H1 (cell line): ENCODE results near the gene HSF4. TPM values are rescaled to one million over a fixed set of nuclear protein-coding genes. Genes with fewer than 3 reads are reported as not detected.

Experiments used
- CTCF ChIA-PET: fragments of 300-600 bp; sonication (Branson Sonifier 250); formaldehyde crosslinking; loops from one replicate; lab custom pipeline; 2021; ENCODE audit not compliant: partially characterized antibody; lab: Charles Lee
- POLR2A ChIA-PET: fragments of 300-600 bp; sonication (Branson Sonifier 250); formaldehyde crosslinking; loops from one replicate; lab custom pipeline; 2021; ENCODE audit warnings: inconsistent platforms; ENCODE audit not compliant: partially characterized antibody; lab: Charles Lee
- DNase-seq, 2 experiments: peaks; one replicate each; pipeline versions ENCODE4 v3.0.0 to v3.0.0-alpha.2; 2010 to 2022; ENCODE audit warnings: low spot score in 2 of 2, low read depth in 1 of 2, mixed read lengths in 1 of 2
- FAIRE-seq: peaks from 2 replicates; lab custom pipeline; 2011; peaks lifted over from hg19 to GRCh38; lab: Jason Lieb, UNC
- H2AFZ ChIP-seq: 2 replicates; pipeline ENCODE4 v1.8.1; 2012; ENCODE audit warnings: low read length, inconsistent platforms
- H2AK5ac ChIP-seq: 2 replicates; pipeline ENCODE4 v1.6.1; 2013; ENCODE audit warnings: low read depth, low read length
- H2BK120ac ChIP-seq: replicated peaks from 2 replicates; pipeline ENCODE3; 2013; ENCODE audit warnings: low read depth, low read length, inconsistent platforms
- H2BK12ac ChIP-seq: 2 replicates; pipeline ENCODE4 v1.6.1; 2013; ENCODE audit warnings: low read depth, low read length
- H2BK15ac ChIP-seq: 2 replicates; pipeline ENCODE4 v1.6.1; 2013; ENCODE audit warnings: low read length
- H2BK20ac ChIP-seq: 2 replicates; pipeline ENCODE4 v1.6.1; 2013; ENCODE audit warnings: low read length
- H2BK5ac ChIP-seq: 2 replicates; pipeline ENCODE4 v1.6.1; 2013; ENCODE audit warnings: low read depth, low read length
- H3K14ac ChIP-seq: 2 replicates; pipeline ENCODE4 v1.6.1; 2013; ENCODE audit warnings: inconsistent platforms; ENCODE audit not compliant: insufficient read length
- H3K18ac ChIP-seq: 2 replicates; pipeline ENCODE4 v1.6.1; 2013; ENCODE audit warnings: low read length; ENCODE audit errors: extremely low read depth
- H3K23ac ChIP-seq: 2 replicates; pipeline ENCODE4 v1.6.1; 2013; ENCODE audit warnings: inconsistent platforms; ENCODE audit not compliant: insufficient read length
- H3K23me2 ChIP-seq: 2 replicates; pipeline ENCODE4 v1.6.1; 2013; ENCODE audit warnings: low read depth, low read length
- H3K27ac ChIP-seq: 2 replicates; pipeline ENCODE4 v1.6.1; 2011; ENCODE audit warnings: low read depth, low read length, inconsistent platforms
- H3K27me3 ChIP-seq, 4 experiments: replicated peaks in 1 of 4; 1 replicate in 1 of 4; 2 replicates in 3 of 4; pipeline versions ENCODE4 v1.6.1 to v1.8.1; 2011 to 2013; ENCODE audit warnings: low read length in 3 of 4, mild to moderate bottlenecking in 3 of 4, inconsistent platforms in 2 of 4, mixed read lengths in 2 of 4, moderate library complexity in 1 of 4; ENCODE audit not compliant: control insufficient read depth in 3 of 4, insufficient read depth in 3 of 4; ENCODE audit errors: extremely low read depth in 1 of 4
- H3K36me3 ChIP-seq, 4 experiments: 2 replicates each; pipeline versions ENCODE4 v1.6.1 to v1.8.1; 2011 to 2013; ENCODE audit warnings: mild to moderate bottlenecking in 4 of 4, low read length in 3 of 4, moderate library complexity in 2 of 4, control low read depth in 1 of 4, inconsistent platforms in 1 of 4; ENCODE audit not compliant: insufficient read depth in 4 of 4, control insufficient read depth in 2 of 4
- H3K4ac ChIP-seq: replicated peaks from 2 replicates; pipeline ENCODE3; 2013; ENCODE audit warnings: low read length, low read depth, mixed read lengths, inconsistent platforms; ENCODE audit not compliant: insufficient read length
- H3K4me1 ChIP-seq, 4 experiments: replicated peaks in 1 of 4; 1 replicate in 1 of 4; 2 replicates in 3 of 4; pipeline versions ENCODE4 v1.6.1 to v1.8.1; 2011 to 2013; ENCODE audit warnings: low read length in 3 of 4, inconsistent platforms in 2 of 4, mixed read lengths in 1 of 4; ENCODE audit not compliant: insufficient read depth in 4 of 4, control insufficient read depth in 3 of 4
- H3K4me2 ChIP-seq, 2 experiments: 2 replicates each; pipeline versions ENCODE4 v1.6.1 to v1.8.1; 2011 to 2013; ENCODE audit warnings: low read depth in 2 of 2, low read length in 2 of 2, control low read depth in 1 of 2, inconsistent platforms in 1 of 2, mild to moderate bottlenecking in 1 of 2; ENCODE audit not compliant: insufficient read depth in 1 of 2
- H3K4me3 ChIP-seq, 4 experiments: fragments of 200-600, 300-600 bp in 1 of 4; sonication (generic), shearing (Covaris generic), sonication (Bioruptor Twin) in 1 of 4; 2 replicates each; pipeline versions ENCODE4 v1.5.1 to v1.8.1; 2011 to 2016; ENCODE audit warnings: low read length in 4 of 4, low read depth in 3 of 4, control low read depth in 2 of 4, inconsistent platforms in 2 of 4, mild to moderate bottlenecking in 2 of 4, mixed read lengths in 1 of 4, moderate library complexity in 1 of 4; ENCODE audit not compliant: insufficient read depth in 2 of 4; ENCODE audit errors: extremely low read depth in 1 of 4
- H3K56ac ChIP-seq: replicated peaks from 2 replicates; pipeline ENCODE3; 2013; ENCODE audit warnings: low read depth, mild to moderate bottlenecking, mixed read lengths, low read length, inconsistent platforms; ENCODE audit not compliant: insufficient read length
- H3K79me1 ChIP-seq: 2 replicates; pipeline ENCODE4 v1.6.1; 2013; ENCODE audit warnings: low read depth, low read length, control low read depth
- H3K79me2 ChIP-seq, 2 experiments: 2 replicates each; pipeline versions ENCODE4 v1.6.1 to v1.8.1; 2012 to 2013; ENCODE audit warnings: low read length in 2 of 2, mild to moderate bottlenecking in 2 of 2, inconsistent platforms in 1 of 2; ENCODE audit not compliant: insufficient read depth in 2 of 2, control insufficient read depth in 1 of 2
- H3K9ac ChIP-seq, 4 experiments: replicated peaks in 1 of 4; 1 replicate in 1 of 4; 2 replicates in 3 of 4; pipeline versions ENCODE4 v1.6.1 to v1.8.1; 2011 to 2013; ENCODE audit warnings: low read depth in 3 of 4, low read length in 3 of 4, control low read depth in 2 of 4, mild to moderate bottlenecking in 2 of 4, moderate library complexity in 2 of 4, inconsistent platforms in 1 of 4; ENCODE audit errors: extremely low read depth in 1 of 4
- H3K9me3 ChIP-seq, 2 experiments: 2 replicates each; pipeline versions ENCODE4 v1.6.1 to v1.8.1; 2012 to 2013; ENCODE audit warnings: mild to moderate bottlenecking in 2 of 2, moderate library complexity in 2 of 2, control low read depth in 1 of 2, inconsistent platforms in 1 of 2, low read depth in 1 of 2, low read length in 1 of 2, mixed read lengths in 1 of 2; ENCODE audit not compliant: insufficient read depth in 2 of 2
- H4K20me1 ChIP-seq, 2 experiments: replicated peaks in 1 of 2; 2 replicates each; pipeline versions ENCODE3 to v1.8.1; 2011 to 2013; ENCODE audit warnings: inconsistent platforms in 2 of 2, low read length in 2 of 2, mild to moderate bottlenecking in 1 of 2; ENCODE audit not compliant: insufficient read depth in 2 of 2, control insufficient read depth in 1 of 2
- H4K5ac ChIP-seq: 2 replicates; pipeline ENCODE4 v1.6.1; 2013; ENCODE audit warnings: low read length, low read depth, mixed read lengths, inconsistent platforms; ENCODE audit not compliant: insufficient read length
- H4K8ac ChIP-seq: 2 replicates; pipeline ENCODE4 v1.8.0; 2013; ENCODE audit warnings: mild to moderate bottlenecking, moderate library complexity, low read length, inconsistent platforms; ENCODE audit not compliant: insufficient read depth; ENCODE audit errors: extremely low read depth
- H4K91ac ChIP-seq: replicated peaks from 2 replicates; pipeline ENCODE3; 2013; ENCODE audit warnings: low read length, mixed read lengths, inconsistent platforms; ENCODE audit not compliant: insufficient read length
- CTBP2 ChIP-seq: IDR thresholded peaks from 2 replicates; pipeline ENCODE4 v1.7.0; 2011; ENCODE audit warnings: borderline replicate concordance, mild to moderate bottlenecking, moderate library complexity, mixed read lengths, low read length; ENCODE audit not compliant: insufficient read depth, insufficient read length
- EGR1 ChIP-seq: IDR thresholded peaks from 2 replicates; pipeline ENCODE4 v1.6.1; 2011; ENCODE audit warnings: low read depth, low read length, borderline replicate concordance
- EZH2 ChIP-seq: fragments of 200-600 bp; sonication (generic); IDR thresholded peaks from 2 replicates; pipeline ENCODE4 v1.7.1; 2012; ENCODE audit warnings: low read depth, mild to moderate bottlenecking, moderate library complexity, low read length, inconsistent platforms; ENCODE audit not compliant: severe bottlenecking
- FOSL1 ChIP-seq: IDR thresholded peaks from 2 replicates; pipeline ENCODE4 v1.6.1; 2011; ENCODE audit warnings: mild to moderate bottlenecking, low read depth, low read length, moderate library complexity; ENCODE audit not compliant: insufficient read depth
- KDM5A ChIP-seq: fragments of 200-600 bp; IDR thresholded peaks from 2 replicates; pipeline ENCODE4 v1.7.1; 2012; ENCODE audit warnings: mild to moderate bottlenecking, low read length, inconsistent platforms, mixed read lengths
- NANOG ChIP-seq: IDR thresholded peaks from 2 replicates; pipeline ENCODE4 v1.6.1; 2011; ENCODE audit warnings: low read length, low read depth, mild to moderate bottlenecking, inconsistent platforms; ENCODE audit not compliant: insufficient read depth, poor library complexity, severe bottlenecking
- POLR2A ChIP-seq, 2 experiments: IDR thresholded peaks; 1 replicate in 1 of 2; 2 replicates in 1 of 2; pipeline ENCODE4 v1.6.1; 2011; ENCODE audit warnings: low read depth in 2 of 2, low read length in 2 of 2, mild to moderate bottlenecking in 2 of 2; ENCODE audit errors: control extremely low read depth in 1 of 2
- RNF2 ChIP-seq: fragments of 200-900, 300-1000 bp; sonication (generic); IDR thresholded peaks from 2 replicates; pipeline ENCODE4 v1.7.1; 2016; ENCODE audit warnings: borderline replicate concordance, low read depth, mild to moderate bottlenecking, antibody characterized with exemption, low read length; ENCODE audit not compliant: poor library complexity, severe bottlenecking; ENCODE audit errors: missing control alignments
- SIRT6 ChIP-seq: IDR thresholded peaks from one replicate; pipeline ENCODE4 v1.7.1; 2012; ENCODE audit warnings: low read length, inconsistent platforms
- WGBS, 2 experiments: shearing (Covaris generic) in 1 of 2; methylation state at CpG; one replicate each; pipeline versions ENCODE4 v1.1.6 to v1.1.7; 2013 to 2015; ENCODE audit warnings: low lambda C conversion rate in 2 of 2, mixed read lengths in 2 of 2, inconsistent platforms in 1 of 2, low coverage in 1 of 2, missing lambda C conversion rate in 1 of 2; ENCODE audit not compliant: insufficient replicate concordance in 2 of 2, insufficient coverage in 1 of 2, insufficient read length in 1 of 2; ENCODE audit errors: extremely low coverage in 1 of 2, missing lambda C conversion rate in 1 of 2; 5-methylcytosine and 5-hydroxymethylcytosine counted together
- polyA plus RNA-seq, 7 experiments: library from polyadenylated mRNA; depleted of rRNA in 3 of 7; stranded (reverse) in 5 of 7; unstranded in 2 of 7; fragments of >200 nt in 5 of 7; fragments of 200-250 nt in 2 of 7; gene quantifications; 1 replicate in 5 of 7; 2 replicates in 1 of 7; 4 replicates in 1 of 7; pipeline versions ENCODE4 v1.2.1 to v1.2.3, GENCODE V29; 2011 to 2013; ENCODE audit warnings: missing spikeins in 2 of 7, mixed read lengths in 2 of 7
- total RNA-seq: library from RNA; stranded (reverse); fragmentation: NEBNext Ultra II Directional; extraction: Animal tissue kit (Norgen Biotek cat#: 25700); gene quantifications from 2 replicates; pipeline ENCODE4 v1.2.1, GENCODE V29; 2021
- TF ChIP-seq, protein P1 (sequence below): IDR thresholded peaks from 2 replicates; pipeline ENCODE4 v1.6.1; 2011; ENCODE audit warnings: low read depth, mild to moderate bottlenecking, low read length; ENCODE audit not compliant: insufficient read depth
- TF ChIP-seq, protein P2 (sequence below): IDR thresholded peaks from 2 replicates; pipeline ENCODE4 v1.6.1; 2011; ENCODE audit warnings: low read length, improper control_type of control experiment

The HSF4 gene
- total and polyA plus RNA-seq, 2 of the 8 experiments (the other 6 are each of a cell fraction or from before 2014, with no cell fraction given), result 0.14 TPM; not detected in 1

DNA sequence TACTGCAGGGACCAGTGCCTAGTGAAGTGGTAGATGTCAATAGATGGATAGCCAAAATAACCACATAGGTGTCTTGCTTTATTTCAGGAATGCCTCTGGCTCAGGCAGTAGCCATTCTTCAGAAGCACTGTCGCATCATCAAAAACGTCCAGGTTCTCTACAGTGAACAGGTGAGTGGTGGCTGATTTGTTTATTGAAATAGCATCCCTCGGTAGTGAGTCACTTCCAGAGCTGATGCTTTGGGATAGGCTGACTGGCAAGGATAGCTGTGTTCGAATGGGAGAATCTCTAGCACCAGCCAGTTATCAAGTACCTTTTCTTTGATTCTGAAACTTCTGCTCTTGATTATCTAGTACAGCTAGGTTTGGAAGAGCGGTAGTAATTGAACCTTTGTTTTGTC, 44.5 kb upstream of the HSF4 start:
- peaks cover 3 to 6% of the 10 kb centered on the region in 2 experiments for H4K20me1 ChIP-seq
- no peak overlapping the region for H2BK12ac ChIP-seq
- no peak for DNase-seq
- H3K18ac ChIP-seq, result no peak overlapping the region
- H3K27me3 ChIP-seq, result no peaks in the 10 kb centered on the region
- H3K4me1 ChIP-seq, result 0 out of 7 replicates have a peak, but pooled peaks cover 0 to 2% (median 0%) of the 10 kb centered on the region in 4 experiments
- no peak for FAIRE-seq
- H2BK20ac ChIP-seq, result no peak overlapping the region
- no peak overlapping the region for H2BK15ac ChIP-seq
- no peak overlapping the region for H3K4me2 ChIP-seq
- H3K4me3 ChIP-seq, result no peak overlapping the region
- H3K4ac ChIP-seq, result no peak overlapping the region
- no peak overlapping the region for H2AFZ ChIP-seq
- H3K27ac ChIP-seq, result no peak overlapping the region
- WGBS, 2 experiments, result 83% methylated on average over 5 of the region's 5 CpGs; no CpG with 5 or more reads in 1 of the 2 experiments
- no peak overlapping the region for H3K56ac ChIP-seq
- no peaks in the 10 kb centered on the region for H3K9me3 ChIP-seq
- no peaks in the 10 kb centered on the region for H3K23me2 ChIP-seq
- H2AK5ac ChIP-seq, result no peak overlapping the region
- H4K8ac ChIP-seq, result no peak overlapping the region
- peaks cover 0 to 14% (median 8%) of the 10 kb centered on the region in 4 experiments; a peak in 5 of 8 replicates for H3K36me3 ChIP-seq
- CTCF ChIA-PET, result interaction anchor here (0.6 to 2.4 kb wide), 6 partner anchors 10 to 393 kb away, joined by 3 to 10 read pairs (median 4); no protein-coding TSS in a partner anchor
- no peak overlapping the region for H3K9ac ChIP-seq
- H2BK120ac ChIP-seq, result no peak overlapping the region
- POLR2A ChIA-PET, result interaction anchor here (1.1 kb wide), 1 partner anchor 25 kb away, joined by 3 read pairs; no protein-coding TSS in a partner anchor
- no peak overlapping the region for H2BK5ac ChIP-seq
- H3K14ac ChIP-seq, result no peak overlapping the region
- H3K79me2 ChIP-seq, result peaks cover 2 to 16% of the 10 kb centered on the region in 2 experiments; a peak in 3 of 4 replicates
- H4K91ac ChIP-seq, result no peak overlapping the region
- no peak overlapping the region for H4K5ac ChIP-seq
- H3K23ac ChIP-seq, result no peak overlapping the region
- H3K79me1 ChIP-seq, result peaks cover 6% of the 10 kb centered on the region; the same call in 1 of the 2 replicates
- TF ChIP-seq POLR2A (IDR thresholded peaks at IDR 0.05; ENCODE audit: control extremely low read depth in 1 of 2, low read depth in 2 of 2, low read length in 2 of 2) (no peak), NANOG (no peak), SIRT6 (no peak), RNF2 (no peak), EGR1 (no peak), KDM5A (no peak), FOSL1 (no peak), CTBP2 (no peak), EZH2 (no peak)
- TF ChIP-seq, protein P1, sequence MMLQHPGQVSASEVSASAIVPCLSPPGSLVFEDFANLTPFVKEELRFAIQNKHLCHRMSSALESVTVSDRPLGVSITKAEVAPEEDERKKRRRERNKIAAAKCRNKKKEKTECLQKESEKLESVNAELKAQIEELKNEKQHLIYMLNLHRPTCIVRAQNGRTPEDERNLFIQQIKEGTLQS, result no peak
- TF ChIP-seq, protein P2, sequence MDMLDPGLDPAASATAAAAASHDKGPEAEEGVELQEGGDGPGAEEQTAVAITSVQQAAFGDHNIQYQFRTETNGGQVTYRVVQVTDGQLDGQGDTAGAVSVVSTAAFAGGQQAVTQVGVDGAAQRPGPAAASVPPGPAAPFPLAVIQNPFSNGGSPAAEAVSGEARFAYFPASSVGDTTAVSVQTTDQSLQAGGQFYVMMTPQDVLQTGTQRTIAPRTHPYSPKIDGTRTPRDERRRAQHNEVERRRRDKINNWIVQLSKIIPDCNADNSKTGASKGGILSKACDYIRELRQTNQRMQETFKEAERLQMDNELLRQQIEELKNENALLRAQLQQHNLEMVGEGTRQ, result no peak
